Stimulated activated CD8-positive, alpha-beta memory T cell treated with anti-CD3 and anti-CD28 coated beads, Interleukin-12 subunit alpha, Interleukin-12 subunit beta, amount 100 ng/mL, for 1 hour (primary cell): Measurements from ENCODE around the gene MIF.
"Not testable (repeated sequence)": the region's sequence is repeated elsewhere in the genome, so short reads cannot be mapped to it uniquely, and the experiment has no call there.

Experiments
- DNase-seq: peaks from one replicate; pipeline ENCODE4 v3.0.0-alpha.2; 2020; ENCODE audit warnings: low read depth

Gene MIF

DNA sequence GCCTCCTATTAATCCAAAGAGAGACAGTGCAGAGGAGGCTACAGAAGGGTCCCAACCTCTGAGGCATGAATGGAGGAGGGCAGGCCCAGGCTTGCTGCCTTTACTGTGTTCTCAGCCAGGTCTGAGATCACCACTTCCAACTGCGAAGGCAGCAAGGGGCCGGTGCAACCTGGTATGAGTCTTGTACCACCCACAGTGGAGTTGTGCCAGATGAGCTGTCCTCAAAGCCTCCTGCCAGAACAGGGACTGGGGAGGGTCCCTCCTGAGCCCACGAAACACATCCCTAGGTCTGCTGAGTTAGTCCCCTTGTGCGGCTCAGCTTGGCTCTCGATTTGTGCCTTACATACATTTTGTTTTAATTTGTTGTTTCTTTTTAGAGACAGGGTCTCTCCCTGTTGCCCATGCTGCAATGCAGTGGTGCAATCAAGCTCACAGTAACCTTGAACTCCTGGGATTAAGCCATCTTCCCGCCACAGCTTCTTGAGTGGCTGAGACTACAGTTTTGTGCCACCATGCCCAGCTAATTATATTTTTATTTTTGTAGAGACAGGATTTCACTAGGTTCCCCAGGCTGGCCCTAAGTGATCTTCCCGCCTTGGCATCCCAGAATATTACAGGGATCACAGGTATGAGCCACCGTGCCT, 9.3 kb downstream of the MIF start:
- no peak for DNase-seq

DNA sequence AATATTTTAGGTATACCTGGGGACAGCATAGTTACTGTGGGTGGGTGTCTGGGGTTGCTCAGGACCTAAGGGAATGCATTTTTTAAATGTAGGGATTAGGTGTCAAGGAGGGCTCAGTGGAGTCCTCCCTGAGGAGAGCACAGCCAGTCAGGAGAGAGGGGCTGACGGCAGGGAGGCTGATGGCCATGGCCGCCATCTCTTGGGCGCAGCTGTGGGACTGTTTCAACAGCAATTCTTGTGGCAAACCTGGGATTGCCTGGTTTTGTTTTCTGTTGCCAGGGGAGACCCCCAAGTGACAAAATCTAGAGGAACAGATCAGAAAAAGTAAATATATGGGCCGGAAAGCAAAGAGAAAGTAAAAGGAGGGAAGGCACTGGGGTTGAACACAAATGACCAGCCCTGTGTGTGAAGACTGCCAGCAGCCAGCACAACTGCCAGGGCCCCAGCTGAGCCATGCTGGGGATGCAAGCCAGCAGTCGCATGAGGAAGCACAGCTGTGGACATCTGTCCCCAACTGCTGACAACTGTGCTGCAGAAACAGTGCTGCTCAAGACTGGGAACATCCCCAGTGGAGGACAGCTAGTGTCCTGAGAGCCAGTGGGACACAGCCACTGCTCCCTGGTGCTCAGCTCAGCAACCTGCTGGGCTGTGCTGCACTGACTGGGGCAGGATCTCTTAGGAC, 10.5 kb downstream of the MIF start:
- DNase-seq = no peak

DNA sequence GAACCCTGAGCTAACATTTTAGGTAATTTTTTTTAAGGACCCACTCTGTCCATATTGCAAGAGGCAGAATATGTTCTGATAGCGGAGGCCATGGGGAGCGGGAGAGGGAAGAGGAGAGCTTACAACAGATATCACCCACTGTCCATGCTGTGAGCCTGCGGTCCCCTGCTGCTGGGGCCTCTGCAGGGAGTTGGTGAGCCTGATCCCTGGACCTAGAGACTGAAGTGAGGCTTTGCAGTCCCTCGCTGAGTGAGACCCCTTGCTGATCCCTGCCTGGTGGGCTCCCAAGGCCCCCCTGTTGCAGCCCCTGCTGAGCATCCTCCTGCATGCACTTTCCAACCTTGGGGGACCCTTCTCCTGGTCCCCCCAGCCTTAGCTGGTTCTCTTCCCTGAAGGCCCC, 12.5 kb downstream of the MIF start:
- no peak for DNase-seq

DNA sequence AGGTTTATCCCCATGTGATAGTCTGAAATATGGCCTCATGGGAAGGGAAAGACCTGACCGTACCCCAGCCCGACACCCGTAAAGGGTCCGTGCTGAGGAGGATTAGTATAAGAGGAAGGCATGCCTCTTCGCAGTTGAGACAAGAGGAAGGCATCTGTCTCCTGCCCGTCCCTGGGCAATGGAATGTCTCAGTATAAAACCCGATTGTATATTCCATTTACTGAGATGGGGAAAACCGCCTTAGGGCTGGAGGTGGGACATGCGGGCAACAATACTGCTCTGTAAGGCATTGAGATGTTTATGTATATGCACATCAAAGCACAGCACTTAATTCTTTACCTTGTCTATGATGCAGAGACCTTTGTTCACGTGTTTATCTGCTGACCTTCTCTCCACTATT, 13.2 kb downstream of the MIF start:
- DNase-seq = not testable (repeated sequence)

DNA sequence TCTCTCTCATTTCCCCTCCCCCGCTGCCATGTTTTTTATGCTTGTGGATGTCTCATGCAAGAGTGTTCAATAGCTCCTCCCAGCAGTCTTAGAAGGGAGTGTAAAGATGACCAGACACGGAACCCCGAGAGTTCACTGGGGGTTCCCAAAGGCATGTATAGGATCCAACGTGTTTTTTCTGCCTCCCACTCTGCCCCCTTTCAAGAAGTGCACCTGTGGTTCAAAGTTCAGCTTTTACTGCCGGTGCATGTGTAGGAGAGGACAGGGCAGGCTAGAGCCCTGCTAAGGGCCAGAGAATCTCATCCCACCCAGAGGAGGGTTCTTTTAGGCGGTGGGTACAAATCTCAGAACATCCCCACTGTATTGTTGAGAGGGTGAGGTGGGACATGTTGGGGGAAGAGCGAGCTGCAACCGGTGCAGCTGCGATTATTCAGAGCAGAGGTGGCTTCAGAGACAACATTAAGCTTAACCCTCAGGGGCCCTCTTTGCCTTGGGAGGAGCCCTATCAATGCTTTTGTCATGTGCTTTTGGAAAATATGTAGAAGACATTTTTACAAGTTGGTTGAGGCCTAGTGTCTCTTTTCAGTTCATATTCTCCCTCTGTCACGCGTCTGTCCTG, 14.5 kb downstream of the MIF start:
- DNase-seq = no peak

DNA sequence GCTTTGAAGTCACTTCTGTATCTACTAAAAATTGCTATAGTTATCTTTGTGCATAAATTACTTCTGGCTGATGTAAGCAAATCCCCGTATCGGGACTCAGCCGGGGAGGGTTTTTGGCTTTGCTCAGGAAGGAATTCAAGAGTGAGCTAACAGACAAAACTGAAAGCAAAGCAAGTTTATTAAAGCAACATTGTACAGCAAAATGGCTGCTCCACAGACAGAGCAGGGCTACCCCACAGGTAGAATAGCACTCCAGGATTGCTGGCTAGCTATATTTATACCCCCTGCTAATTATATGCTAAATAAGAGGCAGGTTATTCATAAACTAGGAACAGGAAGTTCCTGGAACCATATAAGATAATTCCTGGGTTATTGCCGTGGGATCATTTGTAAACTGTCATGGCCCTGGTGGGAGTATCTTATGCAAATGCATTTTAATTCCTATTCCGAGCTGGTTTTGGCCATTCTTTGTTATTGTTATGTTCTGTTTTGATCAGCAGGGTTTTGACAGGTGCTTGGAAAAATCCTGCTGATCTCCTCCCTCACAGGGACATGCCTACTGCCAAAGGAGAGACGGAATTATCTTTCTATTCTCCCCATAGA, 15.2 kb downstream of the MIF start:
- DNase-seq = no peak

DNA sequence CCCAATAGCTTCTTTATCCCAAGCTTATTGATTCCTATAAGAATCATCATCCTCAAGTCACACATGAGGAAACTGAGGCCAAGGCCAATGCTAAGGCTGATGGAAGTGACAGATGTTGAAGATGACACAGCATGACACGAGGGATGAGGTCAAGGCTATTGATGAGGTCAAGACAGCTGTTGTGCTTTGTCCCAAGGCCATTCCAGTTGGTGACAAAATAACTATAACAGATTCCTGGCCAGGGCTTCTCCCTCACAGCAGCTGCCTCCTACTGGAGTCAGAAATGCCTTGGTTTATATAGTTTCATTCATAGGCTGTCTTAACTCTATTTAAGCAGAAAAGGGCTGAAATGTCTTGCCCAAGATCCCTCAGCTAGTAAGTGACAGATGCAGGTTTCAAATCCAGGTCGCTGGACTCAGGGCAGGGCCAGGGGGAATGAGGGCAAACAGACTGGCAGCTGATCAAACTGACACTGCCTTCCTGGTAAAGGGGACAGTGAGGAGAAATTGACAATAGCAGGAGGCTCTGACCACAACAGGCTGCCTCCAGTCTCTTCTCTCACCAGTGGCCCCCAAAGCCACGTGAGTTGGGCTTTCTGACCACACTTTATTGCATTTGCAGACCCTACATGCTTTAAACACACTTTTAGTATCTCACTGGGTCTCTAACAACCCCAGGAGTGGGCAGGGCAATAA, 16.5 kb downstream of the MIF start:
- no peak for DNase-seq

DNA sequence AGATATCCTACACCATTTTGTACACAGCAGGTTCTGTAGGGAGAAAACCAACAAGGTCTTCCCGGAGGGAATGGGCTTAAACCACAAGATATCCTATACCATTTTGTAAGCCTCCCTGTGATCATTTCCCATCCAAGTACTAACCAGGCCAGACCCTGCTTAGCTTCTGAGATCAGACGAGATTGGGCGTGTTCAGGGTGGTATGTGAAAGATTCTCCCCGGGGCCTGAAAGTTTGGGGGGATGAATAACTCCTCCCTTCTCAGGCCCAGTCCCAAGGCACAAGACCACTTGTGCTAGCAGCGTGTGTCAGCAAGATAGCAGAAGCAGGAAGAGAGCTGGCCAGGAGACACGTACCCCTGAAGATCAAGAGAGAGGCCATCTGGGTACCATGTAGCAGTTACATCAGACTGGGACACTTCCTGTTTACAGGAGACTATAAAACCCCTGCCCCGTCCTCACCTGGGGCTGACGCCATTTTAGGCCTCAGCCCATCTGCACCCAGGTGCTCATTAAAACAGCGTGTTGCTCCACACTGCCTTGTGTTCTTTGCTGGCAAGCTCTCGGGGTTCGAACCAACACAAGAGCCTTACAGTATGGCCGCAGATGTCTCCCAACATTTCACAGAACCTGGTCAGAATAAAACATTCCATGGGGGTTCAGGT, 17.3 kb downstream of the MIF start:
- DNase-seq = no peak

DNA sequence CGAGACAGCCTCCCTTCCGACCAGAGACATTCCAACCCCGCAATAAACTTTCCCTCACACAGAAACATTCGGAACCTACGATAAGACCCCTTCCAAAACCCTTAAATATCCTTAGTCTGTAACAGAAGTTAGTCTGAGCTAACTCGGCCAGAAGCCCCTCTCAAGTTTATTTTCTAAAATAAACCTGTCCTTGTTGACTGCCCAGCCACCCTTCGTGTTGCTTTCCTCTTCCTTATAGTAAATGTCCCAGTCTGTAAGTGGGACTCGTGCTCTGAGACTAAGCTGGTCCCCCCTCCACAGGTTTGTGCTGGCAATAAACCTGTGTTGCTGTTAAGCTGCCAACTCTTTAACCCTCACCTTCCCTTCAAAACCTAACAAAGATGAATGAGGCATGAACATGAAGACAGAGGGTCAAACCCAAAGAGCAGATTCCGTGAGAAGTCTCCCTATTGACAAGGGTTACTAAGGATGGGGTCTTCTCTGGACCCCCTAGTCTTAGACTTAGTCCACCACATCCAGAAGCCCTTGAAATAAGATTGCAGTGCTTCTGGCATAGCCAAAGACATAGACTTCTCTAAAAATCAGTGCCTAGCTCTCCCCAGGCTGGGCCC, 18.2 kb downstream of the MIF start:
- no peak for DNase-seq

DNA sequence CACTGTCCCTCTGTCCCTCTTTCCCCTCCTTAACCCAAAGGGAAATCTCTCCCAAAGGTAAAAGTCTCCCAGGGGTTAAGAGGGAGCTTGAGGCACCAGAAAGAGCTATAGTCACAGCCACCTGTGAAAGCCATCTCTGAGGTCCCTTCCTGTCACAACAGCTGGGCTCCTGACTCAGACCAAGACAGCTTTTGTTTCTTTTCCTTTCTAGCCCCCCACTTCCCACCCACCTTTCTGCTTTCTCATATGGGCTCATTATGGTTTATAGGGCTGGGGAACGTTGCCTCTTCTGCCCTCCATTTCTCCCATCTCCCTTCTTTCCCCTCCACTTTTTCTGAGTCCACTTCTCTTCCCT, 19.1 kb downstream of the MIF start:
- DNase-seq = no peak

DNA sequence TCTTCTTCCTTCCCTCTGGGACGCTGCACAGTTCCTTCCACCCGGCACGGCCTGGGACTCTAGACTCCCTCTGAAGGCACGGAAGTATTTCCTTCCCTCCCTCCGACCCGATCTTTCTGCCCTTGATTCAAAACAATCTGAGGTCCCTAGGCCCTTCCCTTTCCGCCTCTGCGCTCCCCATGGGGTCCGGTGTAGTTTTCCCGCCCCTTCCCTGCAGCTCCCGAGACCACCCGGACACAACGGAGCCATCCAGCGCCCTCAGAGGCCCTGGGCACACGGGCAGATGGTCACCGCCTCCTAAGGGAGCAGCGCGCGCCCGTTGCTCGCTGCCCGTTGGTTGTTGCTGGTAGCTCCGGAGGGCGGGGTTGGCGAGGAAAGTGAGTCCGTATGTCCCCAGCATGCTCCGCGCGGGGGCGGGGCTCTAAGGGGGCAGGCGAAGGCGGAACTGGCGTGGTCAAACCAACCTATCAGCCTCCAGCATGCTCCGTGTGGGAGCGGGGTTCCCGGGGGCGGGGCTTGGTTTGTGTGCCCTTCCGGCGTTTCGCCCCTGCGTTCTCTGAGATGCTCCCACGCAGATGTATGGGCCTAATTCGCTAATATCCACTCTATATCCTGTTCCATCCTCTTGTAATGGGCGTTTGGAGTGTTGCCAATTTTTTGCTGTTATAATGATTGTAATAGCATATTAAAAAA, 19.6 kb downstream of the MIF start:
- peak; percentile 99 for DNase-seq

DNA sequence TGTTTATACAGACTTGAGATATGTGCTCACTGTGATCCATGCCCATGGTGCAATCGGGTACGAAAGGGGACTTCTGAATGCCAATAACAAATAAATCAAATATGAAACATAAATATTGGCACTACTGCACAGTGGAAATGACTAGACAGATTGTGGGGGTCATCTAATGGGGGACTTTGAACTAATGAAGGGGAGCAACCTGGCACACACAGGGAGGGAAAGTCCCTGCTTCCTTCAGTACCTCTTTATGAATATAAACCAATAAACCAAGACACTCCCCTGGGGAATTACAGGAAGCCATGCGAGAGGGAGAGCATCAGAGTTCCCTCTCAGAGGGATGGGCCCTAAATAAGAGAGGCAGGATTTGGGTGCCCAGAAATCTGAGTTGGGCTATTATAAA, 21.1 kb downstream of the MIF start:
- DNase-seq = no peak

DNA sequence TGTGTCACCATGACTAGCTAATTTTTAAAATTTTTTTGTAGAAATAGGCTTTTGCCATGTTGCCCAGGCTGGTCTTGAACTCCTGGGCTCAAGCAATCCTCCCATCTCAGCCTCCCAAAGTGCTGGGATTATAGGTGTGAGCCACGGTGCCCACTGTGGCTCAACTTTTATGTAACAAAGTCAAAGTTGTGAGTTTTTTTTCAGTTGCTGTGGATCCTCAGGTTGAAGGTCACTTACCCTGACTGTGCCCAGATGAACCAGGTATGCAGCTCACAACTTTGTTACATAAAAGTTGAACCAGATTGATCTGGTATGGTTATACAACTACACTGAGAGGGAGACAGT, 26.1 kb downstream of the MIF start:
- DNase-seq = not testable (repeated sequence)

DNA sequence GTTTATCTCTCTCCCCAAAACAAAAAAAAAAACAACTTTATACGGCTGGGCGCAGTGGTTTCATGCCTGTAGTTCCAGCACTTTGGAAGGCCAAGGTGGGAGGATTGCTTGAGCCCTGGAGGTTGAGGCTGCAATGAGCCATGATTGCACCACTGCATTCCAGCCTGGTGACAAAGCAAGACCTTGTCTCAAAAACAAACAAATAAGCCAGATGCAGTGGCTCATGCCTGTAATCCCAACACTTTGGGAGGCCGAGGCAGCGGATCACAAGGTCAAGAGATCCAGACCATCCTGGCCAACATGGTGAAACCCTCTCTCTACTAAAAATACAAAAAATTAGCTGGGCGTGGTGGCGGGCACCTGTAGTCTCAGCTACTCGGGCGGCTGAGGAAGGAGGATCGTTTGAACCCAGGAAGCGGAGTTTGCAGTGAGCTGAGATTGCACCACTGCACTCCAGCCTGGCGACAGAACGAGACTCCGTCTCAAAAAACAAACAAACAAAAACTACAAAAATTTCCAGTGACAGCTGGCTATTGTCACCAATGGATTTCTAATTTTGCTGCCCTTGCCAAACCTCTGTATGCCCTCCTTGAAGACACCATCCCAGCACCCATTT, 27.5 kb downstream of the MIF start:
- not testable (repeated sequence) for DNase-seq

DNA sequence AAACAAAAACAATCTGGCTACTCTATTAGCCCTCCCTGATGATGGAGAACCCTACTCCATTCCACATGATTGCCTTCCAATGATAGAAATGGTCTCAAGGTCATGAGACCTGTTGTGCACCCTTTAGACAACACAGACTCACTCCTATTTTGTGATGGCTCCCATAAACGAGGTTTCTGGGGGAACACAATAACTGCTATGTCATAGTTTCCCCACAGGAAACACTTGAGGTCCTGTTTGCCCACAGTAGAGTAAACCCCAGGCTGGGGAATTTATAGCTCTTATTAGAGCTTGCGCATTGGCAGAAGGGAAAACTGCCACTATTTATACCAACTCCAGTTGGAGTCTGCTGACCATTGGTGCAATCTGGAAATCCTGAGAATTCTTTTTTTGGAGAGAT, 28.7 kb downstream of the MIF start:
- DNase-seq = no peak

DNA sequence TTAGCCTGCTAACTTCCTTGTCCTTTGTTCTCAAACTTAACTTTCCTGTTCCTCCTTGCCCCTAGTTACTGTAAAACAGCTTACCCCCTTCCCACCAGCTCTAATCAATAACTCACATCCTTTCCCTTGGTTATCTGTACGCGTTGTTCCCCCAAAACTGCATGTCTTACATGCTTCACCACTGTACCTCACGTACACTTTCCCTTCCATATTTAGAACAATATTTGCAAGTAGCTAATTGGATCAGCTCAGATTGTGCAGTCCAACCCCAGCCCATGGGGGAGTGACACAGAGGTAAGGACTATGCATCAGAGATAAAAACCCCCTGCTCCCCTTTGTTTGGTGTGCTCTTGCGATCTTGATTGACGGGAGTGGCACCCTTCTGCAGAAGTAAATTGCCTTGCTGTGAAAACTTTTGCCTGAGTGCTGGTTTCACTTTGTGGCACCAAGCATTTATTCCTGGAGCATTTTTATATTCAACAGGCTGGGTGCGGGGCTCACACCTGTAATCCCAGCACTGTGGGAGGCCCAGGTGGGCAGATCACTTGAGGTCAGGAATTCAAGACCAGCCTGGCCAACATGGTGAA, 30.9 kb downstream of the MIF start:
- DNase-seq = no peak

DNA sequence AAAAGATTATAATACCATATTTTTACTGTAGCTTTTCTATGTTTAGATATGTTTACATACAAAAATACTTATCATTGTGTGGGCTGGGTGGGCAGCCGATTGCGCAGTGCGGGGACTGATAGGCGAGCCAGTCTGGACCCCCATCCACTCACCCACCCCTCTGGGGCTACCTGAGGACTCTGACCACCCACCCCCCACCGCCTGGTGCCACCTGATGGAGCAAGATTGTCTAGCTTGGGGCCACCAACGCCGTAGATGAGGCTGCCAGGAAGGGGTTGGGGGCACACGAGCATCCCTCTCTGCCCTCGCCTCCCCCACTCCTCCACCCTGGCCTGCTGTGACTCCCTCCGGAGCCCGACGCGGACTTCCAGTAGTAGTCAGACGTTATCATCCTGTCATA, 32.4 kb downstream of the MIF start:
- DNase-seq = no peak

DNA sequence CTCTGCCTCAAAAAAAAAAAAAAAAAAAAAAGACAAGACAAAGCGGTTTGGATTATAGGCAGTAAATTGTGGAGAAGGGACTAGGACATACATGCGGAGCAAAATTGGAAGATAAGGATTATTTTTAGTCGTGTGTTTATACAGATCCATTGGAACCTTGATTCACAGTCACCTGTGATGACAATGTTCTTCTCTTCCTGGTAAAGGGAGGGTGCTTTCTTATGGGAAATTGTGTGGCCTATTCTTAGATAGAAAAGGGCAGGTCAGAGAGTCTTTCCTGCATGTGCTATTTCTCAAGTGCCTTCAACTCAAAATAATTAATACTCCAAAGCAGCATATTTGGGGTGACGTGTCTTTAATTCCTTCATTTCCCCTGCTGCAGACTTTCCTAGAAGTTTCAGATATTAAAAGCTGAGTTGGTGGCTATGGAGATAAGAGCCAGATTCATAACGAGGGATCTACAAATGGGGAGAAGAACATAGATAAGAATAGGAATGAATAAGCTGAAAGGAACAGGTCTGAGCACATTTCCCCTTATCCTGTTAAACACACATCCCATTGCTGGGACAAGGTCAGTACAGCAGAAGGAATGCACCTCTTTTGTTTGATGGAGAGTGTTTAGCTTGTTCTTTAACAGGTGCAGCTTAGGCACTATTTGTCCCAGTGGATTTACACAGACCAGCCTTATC, 44.3 kb downstream of the MIF start:
- no peak for DNase-seq

DNA sequence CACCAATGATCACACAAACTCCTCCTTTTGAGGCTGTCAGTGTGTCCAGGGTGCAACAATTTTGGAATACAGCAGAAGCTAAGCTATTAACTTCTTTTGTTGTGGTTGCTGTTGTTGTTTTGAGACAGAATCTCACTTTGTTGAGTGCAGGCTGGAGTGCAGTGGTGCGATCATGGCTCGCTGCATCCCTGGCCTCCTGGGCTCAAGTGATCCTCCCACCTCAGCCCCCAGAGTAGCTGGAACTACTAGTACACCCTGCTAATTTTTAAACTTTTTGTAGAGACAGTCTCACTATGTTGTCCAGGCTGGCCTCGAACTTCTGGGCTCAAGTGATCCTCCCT, 44.8 kb downstream of the MIF start:
- no peak for DNase-seq

DNA sequence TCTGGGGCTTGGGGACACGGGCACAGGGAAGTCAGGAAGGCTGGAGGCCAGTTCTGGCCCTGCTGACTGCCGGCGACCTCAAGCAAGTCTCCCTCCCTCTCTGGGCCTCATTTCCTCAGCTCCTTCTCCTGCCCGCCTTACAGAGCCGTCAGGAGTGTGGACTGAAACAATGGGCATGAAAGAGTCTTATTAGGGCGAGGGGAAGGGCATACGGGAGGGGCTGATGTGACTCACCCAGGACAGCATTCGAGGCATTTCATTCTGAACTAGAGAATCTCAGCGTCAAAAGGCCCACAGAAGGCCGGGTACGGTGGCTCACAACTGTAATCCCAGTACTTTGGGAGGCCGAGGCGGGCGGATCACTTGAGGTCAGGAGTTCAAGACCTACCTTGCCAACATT, 46.0 kb downstream of the MIF start:
- not testable (repeated sequence) for DNase-seq
